ENCODE measurements around the gene RNF14.

- TF ChIP-seq POLR2A (IDR thresholded peaks at IDR 0.05) (no peak), CTCF (IDR thresholded peaks at IDR 0.05) (no peak)
These were observed 37.7 kb downstream of the RNF14 start for GRCh38 chr5:142006363-142007236.

Measured in esophagus squamous epithelium (tissue), 4 donors.